Activated T-helper 1 cell treated with anti-CD3 and anti-CD28 coated beads, Interleukin-12 subunit alpha, Interleukin-12 subunit beta, Interleukin-2, Interleukin-4 antibody, amounts not matched to agents 30 ng/mL and 10 ng/mL and 1 ng/mL, durations not matched to agents 14 hours and 24 hours and 36 hours (primary cell): ENCODE measurements around the gene ACSL3. TPM values are rescaled to one million over a fixed set of nuclear protein-coding genes. Genes with fewer than 3 reads are reported as not detected.

Source experiments
- DNase-seq: peaks from one replicate; pipeline ENCODE4 v3.0.0; 2021; ENCODE audit warnings: low spot score
- H3K27ac Mint-ChIP-seq: one replicate; pipeline ENCODE4 v1.8.0; 2021; ENCODE audit warnings: mild to moderate bottlenecking, mixed read lengths
- H3K27me3 Mint-ChIP-seq: one replicate; pipeline ENCODE4 v1.8.0; 2022; ENCODE audit warnings: mild to moderate bottlenecking, moderate library complexity, mixed read lengths; ENCODE audit not compliant: insufficient read depth
- H3K36me3 Mint-ChIP-seq: one replicate; pipeline ENCODE4 v1.8.0; 2021; ENCODE audit warnings: low read depth, mixed read lengths
- H3K4me1 Mint-ChIP-seq: one replicate; pipeline ENCODE4 v1.8.0; 2021; ENCODE audit warnings: low read depth, mixed read lengths
- H3K4me3 Mint-ChIP-seq: one replicate; pipeline ENCODE4 v1.8.0; 2021; ENCODE audit warnings: mild to moderate bottlenecking, moderate library complexity, mixed read lengths
- H3K9me3 Mint-ChIP-seq: one replicate; pipeline ENCODE4 v1.8.0; 2021; ENCODE audit warnings: mixed read lengths
- intact Hi-C: fragments of 100-400 bp; cut with micrococcal nuclease; formaldehyde crosslinking; loops from one replicate; pipeline ENCODE4 v1.15.1; 2024
- total RNA-seq: library from RNA; stranded (reverse); gene quantifications from 2 replicates; pipeline ENCODE4 v1.2.3, GENCODE V29; 2022

Gene ACSL3
- total RNA-seq, 1 donor from 2014 or later = 75.4 TPM

- Mint-ChIP-seq H3K4me1 (peaks cover 6% of the 10 kb centered on the region), H3K27ac (no peak overlapping the region), H3K36me3 (peaks cover 8% of the 10 kb centered on the region), H3K9me3 (no peaks in the 10 kb centered on the region), H3K27me3 (no peaks in the 10 kb centered on the region), H3K4me3 (no peak overlapping the region)
- DNase-seq = no peak
- intact Hi-C loops = no loop called here
Observed at GRCh38 chr2:222892761-222893160, 31.9 kb downstream of the ACSL3 start.

- Mint-ChIP-seq H3K4me1 (peaks cover 6% of the 10 kb centered on the region), H3K9me3 (no peaks in the 10 kb centered on the region), H3K36me3 (peaks cover 7% of the 10 kb centered on the region), H3K27me3 (no peaks in the 10 kb centered on the region), H3K4me3 (no peak overlapping the region), H3K27ac (peak overlapping the region; percentile 18)
- DNase-seq = no peak
- intact Hi-C loops = no loop called here
Observed at GRCh38 chr2:222893716-222894115, 32.9 kb downstream of the ACSL3 start.

- H3K9me3 Mint-ChIP-seq = no peaks in the 10 kb centered on the region
- H3K27ac Mint-ChIP-seq = no peak overlapping the region
- no peaks in the 10 kb centered on the region for H3K27me3 Mint-ChIP-seq
- no peaks in the 10 kb centered on the region for H3K36me3 Mint-ChIP-seq
- peaks cover 8% of the 10 kb centered on the region for H3K4me1 Mint-ChIP-seq
- intact Hi-C loops = no loop called here
- no peak overlapping the region for H3K4me3 Mint-ChIP-seq
- no peak for DNase-seq
Observed at GRCh38 chr2:222895144-222895543, 34.3 kb downstream of the ACSL3 start.

GRCh38 chr2:222897898-222898297 is 37.1 kb downstream of the ACSL3 start:
- intact Hi-C loops = no loop called here

GRCh38 chr2:222899413-222900181 is 38.8 kb downstream of the ACSL3 start:
- no peaks in the 10 kb centered on the region for H3K36me3 Mint-ChIP-seq
- no peak overlapping the region for H3K27ac Mint-ChIP-seq
- peaks cover 6% of the 10 kb centered on the region for H3K4me1 Mint-ChIP-seq
- no peaks in the 10 kb centered on the region for H3K27me3 Mint-ChIP-seq
- no peak for DNase-seq
- H3K4me3 Mint-ChIP-seq = no peak overlapping the region
- no peaks in the 10 kb centered on the region for H3K9me3 Mint-ChIP-seq
- intact Hi-C loops = no loop called here

More at GRCh38 chr2:222897898-222898297, 37.1 kb downstream of the ACSL3 start:
- Mint-ChIP-seq H3K27me3 (no peaks in the 10 kb centered on the region), H3K9me3 (no peaks in the 10 kb centered on the region), H3K4me3 (no peak overlapping the region), H3K27ac (no peak overlapping the region), H3K4me1 (peaks cover 11% of the 10 kb centered on the region), H3K36me3 (no peaks in the 10 kb centered on the region)
- DNase-seq = no peak

GRCh38 chr2:222900354-222900753 is 39.5 kb downstream of the ACSL3 start:
- H3K4me1 Mint-ChIP-seq = peaks cover 6% of the 10 kb centered on the region
- H3K27me3 Mint-ChIP-seq = no peaks in the 10 kb centered on the region
- DNase-seq = no peak
- no peak overlapping the region for H3K27ac Mint-ChIP-seq
- no peaks in the 10 kb centered on the region for H3K9me3 Mint-ChIP-seq
- peaks cover 3% of the 10 kb centered on the region for H3K36me3 Mint-ChIP-seq
- no peak overlapping the region for H3K4me3 Mint-ChIP-seq
- intact Hi-C loops = no loop called here

- Mint-ChIP-seq H3K27me3 (no peaks in the 10 kb centered on the region), H3K4me1 (peaks cover 8% of the 10 kb centered on the region), H3K27ac (no peak overlapping the region), H3K36me3 (peaks cover 7% of the 10 kb centered on the region), H3K9me3 (no peaks in the 10 kb centered on the region), H3K4me3 (no peak overlapping the region)
- DNase-seq = no peak
- intact Hi-C loops = loop anchor here (1.0 to 2.0 kb wide), 4 partner anchors 42 to 212 kb away; partner anchors contain the start of gene ACSL3
Observed at GRCh38 chr2:222902660-222903059, 41.8 kb downstream of the ACSL3 start.

GRCh38 chr2:222903234-222904220 is 42.7 kb downstream of the ACSL3 start:
- peaks cover 15% of the 10 kb centered on the region for H3K4me1 Mint-ChIP-seq
- no peak for DNase-seq
- peaks cover 12% of the 10 kb centered on the region for H3K36me3 Mint-ChIP-seq
- no peak overlapping the region for H3K4me3 Mint-ChIP-seq
- no peaks in the 10 kb centered on the region for H3K27me3 Mint-ChIP-seq
- intact Hi-C loops = loop anchor here (1.0 to 2.0 kb wide), 4 partner anchors 43 to 213 kb away; partner anchors contain the start of gene ACSL3
- no peaks in the 10 kb centered on the region for H3K9me3 Mint-ChIP-seq
- H3K27ac Mint-ChIP-seq = no peak overlapping the region

GRCh38 chr2:222904557-222905258 is 43.9 kb downstream of the ACSL3 start:
- DNase-seq = no peak

GRCh38 chr2:222907048-222907447 is 46.2 kb downstream of the ACSL3 start:
- Mint-ChIP-seq H3K9me3 (no peaks in the 10 kb centered on the region), H3K27me3 (no peaks in the 10 kb centered on the region)
- intact Hi-C loops = no loop called here

More at GRCh38 chr2:222904557-222905258, 43.9 kb downstream of the ACSL3 start:
- no peaks in the 10 kb centered on the region for H3K27me3 Mint-ChIP-seq
- no peak overlapping the region for H3K4me3 Mint-ChIP-seq
- intact Hi-C loops = no loop called here
- H3K27ac Mint-ChIP-seq = no peak overlapping the region
- peaks cover 19% of the 10 kb centered on the region for H3K36me3 Mint-ChIP-seq
- no peaks in the 10 kb centered on the region for H3K9me3 Mint-ChIP-seq
- peaks cover 24% of the 10 kb centered on the region for H3K4me1 Mint-ChIP-seq

GRCh38 chr2:222907790-222908441 is 47.1 kb downstream of the ACSL3 start:
- peaks cover 19% of the 10 kb centered on the region for H3K36me3 Mint-ChIP-seq

More at GRCh38 chr2:222907048-222907447, 46.2 kb downstream of the ACSL3 start:
- H3K36me3 Mint-ChIP-seq = peaks cover 19% of the 10 kb centered on the region
- H3K27ac Mint-ChIP-seq = no peak overlapping the region
- H3K4me1 Mint-ChIP-seq = peaks cover 28% of the 10 kb centered on the region
- no peak overlapping the region for H3K4me3 Mint-ChIP-seq
- no peak for DNase-seq

GRCh38 chr2:222909286-222909685 is 48.5 kb downstream of the ACSL3 start:
- intact Hi-C loops = no loop called here
- peaks cover 40% of the 10 kb centered on the region for H3K4me1 Mint-ChIP-seq

More at GRCh38 chr2:222907790-222908441, 47.1 kb downstream of the ACSL3 start:
- Mint-ChIP-seq H3K27ac (no peak overlapping the region), H3K27me3 (no peaks in the 10 kb centered on the region), H3K4me1 (peaks cover 30% of the 10 kb centered on the region), H3K4me3 (no peak overlapping the region), H3K9me3 (no peaks in the 10 kb centered on the region)
- intact Hi-C loops = no loop called here
- DNase-seq = no peak

More at GRCh38 chr2:222909286-222909685, 48.5 kb downstream of the ACSL3 start:
- no peak for DNase-seq
- H3K9me3 Mint-ChIP-seq = no peaks in the 10 kb centered on the region
- H3K27ac Mint-ChIP-seq = no peak overlapping the region
- H3K4me3 Mint-ChIP-seq = no peak overlapping the region
- no peaks in the 10 kb centered on the region for H3K27me3 Mint-ChIP-seq
- H3K36me3 Mint-ChIP-seq = peaks cover 23% of the 10 kb centered on the region
